GM18502 (cell line): ENCODE results near the gene SPRR4.
"Not testable (repeated sequence)": the region's sequence is repeated elsewhere in the genome, so short reads cannot be mapped to it uniquely, and the experiment has no call there.

Experiments used
- ATAC-seq: cut with Tn5 transposase; IDR thresholded peaks from one replicate; pipeline ENCODE4 v1.9.1; 2021; ENCODE audit warnings: mild to moderate bottlenecking; ENCODE audit not compliant: unreplicated experiment, poor library complexity

Gene SPRR4

DNA sequence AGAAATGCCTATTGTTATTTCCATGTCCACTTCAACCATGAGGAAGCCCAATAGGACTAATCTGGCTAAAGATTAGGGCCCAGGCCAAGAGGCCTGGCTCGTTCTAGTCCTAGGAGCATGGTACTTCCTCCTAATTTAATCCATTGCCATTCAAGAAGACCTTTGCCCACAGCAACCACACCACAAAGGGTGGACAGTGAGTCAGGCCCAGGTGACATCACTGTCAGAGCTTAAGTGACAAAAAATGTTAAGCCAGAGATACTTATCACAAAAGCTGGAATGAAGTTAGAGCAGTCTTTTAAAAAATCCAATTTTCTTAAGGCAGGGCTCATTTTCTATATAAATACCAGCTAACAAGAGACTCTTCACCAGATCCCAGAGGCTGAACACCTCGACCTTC, 30.9 kb downstream of the SPRR4 start, which contains the start of gene SPRR3:
Gene SPRR3, plus strand, starts transcription at position 368 of the 400 bp plus-strand sequence. CDS start 1,272 bp downstream, outside the sequence.
- ATAC-seq, result no peak

DNA sequence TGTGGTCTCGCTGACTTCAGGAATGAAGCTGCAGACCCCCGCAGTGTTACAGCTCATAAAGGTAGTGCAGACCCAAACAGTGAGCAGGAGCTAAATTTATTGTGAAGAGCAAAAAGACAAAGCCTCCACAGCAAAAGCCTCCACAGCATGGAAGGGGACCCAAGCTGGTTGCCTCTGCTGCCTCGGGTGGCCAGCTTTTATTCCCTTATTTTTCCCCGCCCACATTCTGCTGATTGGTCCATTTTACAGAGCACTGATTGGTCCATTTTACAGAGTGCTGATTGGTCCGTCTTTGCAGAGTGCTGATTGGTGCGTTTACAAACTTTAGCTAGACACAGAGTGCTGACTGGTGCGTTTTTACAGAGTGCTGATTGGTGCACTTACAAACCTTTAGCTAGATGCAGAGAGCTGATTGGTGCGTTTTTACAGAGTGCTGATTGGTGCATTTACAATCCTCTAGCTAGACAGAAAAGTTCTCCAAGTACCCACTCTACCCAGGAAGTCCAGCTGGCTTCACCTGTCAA, 40.8 kb downstream of the SPRR4 start:
- not testable (repeated sequence) for ATAC-seq

DNA sequence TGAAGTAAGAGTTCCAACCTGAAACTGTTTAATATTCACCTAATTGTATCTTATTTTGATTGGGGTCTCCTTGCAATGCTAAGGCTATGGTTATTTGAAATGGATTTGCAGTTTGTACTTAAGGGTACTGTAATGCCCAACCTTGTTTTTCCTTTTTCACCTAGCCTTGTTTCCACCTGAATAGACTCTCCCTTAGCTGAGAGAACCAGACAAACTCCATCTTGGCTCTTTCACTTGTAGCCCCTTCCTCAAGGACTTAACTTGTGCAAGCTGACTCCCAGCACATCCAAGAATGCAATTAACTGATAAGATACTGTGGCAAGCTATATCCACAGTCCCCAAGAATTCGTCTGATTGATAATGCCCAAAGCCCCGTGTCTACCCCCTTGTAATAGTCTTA, 51.4 kb downstream of the SPRR4 start:
- ATAC-seq, result not testable (repeated sequence)
